ENCODE measurements around the gene AMPH. TPM values are rescaled to one million over a fixed set of nuclear protein-coding genes. Genes with fewer than 3 reads are reported as not detected.

AMPH gene
- total RNA-seq, 4 donors from 2014 or later = 0.51 to 19.6 (median 11.6) TPM

- no peak for TF ChIP-seq POLR2A (IDR thresholded peaks at IDR 0.05)
- TF ChIP-seq, protein P1, sequence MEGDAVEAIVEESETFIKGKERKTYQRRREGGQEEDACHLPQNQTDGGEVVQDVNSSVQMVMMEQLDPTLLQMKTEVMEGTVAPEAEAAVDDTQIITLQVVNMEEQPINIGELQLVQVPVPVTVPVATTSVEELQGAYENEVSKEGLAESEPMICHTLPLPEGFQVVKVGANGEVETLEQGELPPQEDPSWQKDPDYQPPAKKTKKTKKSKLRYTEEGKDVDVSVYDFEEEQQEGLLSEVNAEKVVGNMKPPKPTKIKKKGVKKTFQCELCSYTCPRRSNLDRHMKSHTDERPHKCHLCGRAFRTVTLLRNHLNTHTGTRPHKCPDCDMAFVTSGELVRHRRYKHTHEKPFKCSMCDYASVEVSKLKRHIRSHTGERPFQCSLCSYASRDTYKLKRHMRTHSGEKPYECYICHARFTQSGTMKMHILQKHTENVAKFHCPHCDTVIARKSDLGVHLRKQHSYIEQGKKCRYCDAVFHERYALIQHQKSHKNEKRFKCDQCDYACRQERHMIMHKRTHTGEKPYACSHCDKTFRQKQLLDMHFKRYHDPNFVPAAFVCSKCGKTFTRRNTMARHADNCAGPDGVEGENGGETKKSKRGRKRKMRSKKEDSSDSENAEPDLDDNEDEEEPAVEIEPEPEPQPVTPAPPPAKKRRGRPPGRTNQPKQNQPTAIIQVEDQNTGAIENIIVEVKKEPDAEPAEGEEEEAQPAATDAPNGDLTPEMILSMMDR (IDR thresholded peaks at IDR 0.05) = no peak
- no peak overlapping the region for H3K27ac ChIP-seq
- intact Hi-C loops (cut with DNase I; ENCODE audit: low total_unique reads) = no loop called here
- H3K36me3 ChIP-seq = no peaks in the 10 kb centered on the region
- H3K4me1 ChIP-seq = no peaks in the 10 kb centered on the region
- H3K27me3 ChIP-seq = no peaks in the 10 kb centered on the region
- H3K9me3 ChIP-seq = no peaks in the 10 kb centered on the region
- H3K4me3 ChIP-seq = no peak overlapping the region
- DNase-seq = no peak
Observed at GRCh38 chr7:38525857-38526256, 105.3 kb downstream of the AMPH start.

DNA sequence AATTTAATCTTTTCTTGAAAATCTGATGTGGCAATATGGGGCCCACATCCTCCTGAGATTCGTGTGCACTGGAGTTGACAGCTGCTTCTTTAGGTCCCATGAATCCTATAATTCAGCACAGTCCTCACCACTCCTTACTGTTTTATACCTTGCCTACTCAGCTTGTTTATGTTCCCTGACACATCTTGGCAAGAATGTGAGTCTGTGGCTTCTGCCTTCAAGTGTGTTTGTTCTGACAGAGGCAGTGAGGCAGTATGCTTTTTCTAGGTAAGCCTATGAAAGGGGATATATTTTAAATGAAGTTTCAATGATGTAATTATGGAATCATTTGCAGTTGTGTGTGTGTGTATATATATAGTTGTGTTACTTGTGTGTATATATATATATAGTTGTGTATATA lies 106.4 kb downstream of the AMPH start:
- peaks cover 0 to 2% of the 10 kb centered on the region in 2 donors for H3K9me3 ChIP-seq
- H3K27me3 ChIP-seq = no peaks in the 10 kb centered on the region
- TF ChIP-seq, protein P1 (IDR thresholded peaks at IDR 0.05) = no peak
- TF ChIP-seq POLR2A (IDR thresholded peaks at IDR 0.05) = no peak
- H3K27ac ChIP-seq = no peak overlapping the region
- DNase-seq = no peak
- no peak overlapping the region for H3K4me3 ChIP-seq
- H3K36me3 ChIP-seq = no peaks in the 10 kb centered on the region
- H3K4me1 ChIP-seq = no peaks in the 10 kb centered on the region
- intact Hi-C loops (cut with DNase I; ENCODE audit: low total_unique reads) = no loop called here

GRCh38 chr7:38520741-38521140 lies 110.4 kb downstream of the AMPH start:
- intact Hi-C loops (cut with DNase I; ENCODE audit: low total_unique reads) = no loop called here
- no peaks in the 10 kb centered on the region for H3K4me1 ChIP-seq
- TF ChIP-seq, protein P1 (IDR thresholded peaks at IDR 0.05) = no peak
- no peak overlapping the region for H3K27ac ChIP-seq
- no peaks in the 10 kb centered on the region for H3K36me3 ChIP-seq
- H3K27me3 ChIP-seq = no peaks in the 10 kb centered on the region
- no peak for DNase-seq
- no peak overlapping the region for H3K4me3 ChIP-seq
- H3K9me3 ChIP-seq = peaks cover 0 to 2% of the 10 kb centered on the region in 2 donors

- TF ChIP-seq, protein P1 (IDR thresholded peaks at IDR 0.05) = no peak
- no peak for TF ChIP-seq POLR2A (IDR thresholded peaks at IDR 0.05)
- Histone ChIP-seq H3K27me3 (no peaks in the 10 kb centered on the region), H3K4me1 (no peaks in the 10 kb centered on the region), H3K4me3 (no peak overlapping the region), H3K9me3 (peaks cover 0 to 2% of the 10 kb centered on the region in 2 donors), H3K27ac (no peak overlapping the region), H3K36me3 (no peaks in the 10 kb centered on the region)
- intact Hi-C loops (cut with DNase I; ENCODE audit: low total_unique reads) = no loop called here
- DNase-seq = no peak
Observed at GRCh38 chr7:38518541-38518940, 112.6 kb downstream of the AMPH start.

DNA sequence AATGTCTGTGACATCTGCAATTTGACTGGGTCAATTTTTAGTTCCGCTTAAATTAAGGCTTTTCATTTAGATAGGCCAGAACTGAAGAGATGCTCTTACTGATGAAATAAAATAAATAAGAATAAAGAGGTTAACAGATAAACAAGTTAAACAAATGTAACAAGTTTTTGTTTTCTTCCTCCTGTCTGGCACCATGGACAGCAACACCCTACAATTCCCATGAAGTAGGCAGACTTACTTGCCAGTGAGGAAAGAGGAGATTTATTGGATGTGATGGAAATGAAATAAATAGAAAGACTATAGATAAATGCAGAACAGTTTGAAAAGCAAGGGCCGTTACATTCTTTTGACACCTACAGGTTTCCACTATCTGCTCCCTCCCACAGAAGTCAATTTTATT lies 118.5 kb downstream of the AMPH start:
- Histone ChIP-seq H3K4me1 (no peaks in the 10 kb centered on the region), H3K9me3 (no peaks in the 10 kb centered on the region), H3K27ac (no peak overlapping the region), H3K27me3 (no peaks in the 10 kb centered on the region), H3K36me3 (no peaks in the 10 kb centered on the region), H3K4me3 (no peak overlapping the region)
- no peak for DNase-seq
- intact Hi-C loops (cut with DNase I; ENCODE audit: low total_unique reads) = no loop called here
- TF ChIP-seq, protein P1 (IDR thresholded peaks at IDR 0.05) = no peak
- TF ChIP-seq POLR2A (IDR thresholded peaks at IDR 0.05) = no peak

Measured in uterus (tissue), 4 donors.